Right atrium auricular region (tissue), 2 donors: ENCODE measurements around the gene RASGRP1. TPM values are rescaled to one million over a fixed set of nuclear protein-coding genes. Genes with fewer than 3 reads are reported as not detected.

Experiments
- DNase-seq: peaks from one replicate; pipeline ENCODE4 v3.0.0-alpha.2; 2019; ENCODE audit warnings: low spot score
- H3K27ac ChIP-seq, 2 donors: fragments of 200-600 bp; sonication (generic); 1 replicate in 1 of 2; 2 replicates in 1 of 2; pipeline ENCODE4 v1.5.1; 2016 to 2019
- H3K27me3 ChIP-seq, 2 donors: fragments of 200-600 bp; sonication (generic); one replicate each; pipeline versions ENCODE4 v1.5.1 to v1.6.0; 2017 to 2019
- H3K36me3 ChIP-seq: fragments of 200-600 bp; sonication (generic); one replicate; pipeline ENCODE4 v1.5.1; 2016
- H3K4me1 ChIP-seq, 2 donors: fragments of 200-600 bp; sonication (generic); one replicate each; pipeline versions ENCODE4 v1.5.1 to v1.6.0; 2017 to 2019
- H3K4me3 ChIP-seq, 2 donors: fragments of 200-600 bp; sonication (generic); 1 replicate in 1 of 2; 2 replicates in 1 of 2; pipeline ENCODE4 v1.5.1; 2017 to 2019; ENCODE audit warnings: mild to moderate bottlenecking in 1 of 2, moderate library complexity in 1 of 2
- H3K9me3 ChIP-seq, 2 donors: fragments of 200-600 bp; sonication (generic); one replicate each; pipeline ENCODE4 v1.5.1; 2019
- CTCF ChIP-seq, 2 donors: fragments of 200-600 bp; sonication (generic); IDR thresholded peaks; one replicate each; pipeline ENCODE4 v1.5.1; 2019; ENCODE audit warnings: antibody characterized with exemption in 2 of 2
- total RNA-seq, 2 donors: library from RNA; depleted of rRNA; stranded (reverse); fragments of >200 nt; gene quantifications; one replicate each; pipeline ENCODE4 v1.1.0, GENCODE V29; 2016

Gene RASGRP1
- total RNA-seq, 2 donors from 2014 or later, result 2.1 to 4.4 TPM

- DNase-seq, result no peak
Measured at GRCh38 chr15:38565287-38565670, 665 bp upstream of the RASGRP1 start.

GRCh38 chr15:38563723-38564519, 693 bp downstream of the RASGRP1 start:
- H3K27me3 ChIP-seq, result no peaks in the 10 kb centered on the region
- H3K27ac ChIP-seq, result peak overlapping the region in 1 of 2 donors; percentile 55
- no peak for DNase-seq
- H3K36me3 ChIP-seq, result no peaks in the 10 kb centered on the region
- H3K9me3 ChIP-seq, result no peaks in the 10 kb centered on the region
- peaks cover 0 to 26% of the 10 kb centered on the region in 2 donors for H3K4me1 ChIP-seq
- peak overlapping the region; percentile 57 to 66 for H3K4me3 ChIP-seq
- peak; percentile 86 to 94 for TF ChIP-seq CTCF (IDR thresholded peaks at IDR 0.05)

More at GRCh38 chr15:38565287-38565670, 665 bp upstream of the RASGRP1 start:
- Histone ChIP-seq H3K27ac (no peak overlapping the region), H3K36me3 (no peaks in the 10 kb centered on the region), H3K4me3 (peak overlapping the region in 1 of 2 donors; percentile 66), H3K27me3 (no peaks in the 10 kb centered on the region), H3K9me3 (no peaks in the 10 kb centered on the region), H3K4me1 (peaks cover 0 to 15% of the 10 kb centered on the region in 2 donors)
- TF ChIP-seq CTCF (IDR thresholded peaks at IDR 0.05), result no peak

- H3K27me3 ChIP-seq, result no peaks in the 10 kb centered on the region
- H3K9me3 ChIP-seq, result no peaks in the 10 kb centered on the region
- H3K4me1 ChIP-seq, result peaks cover 0 to 26% of the 10 kb centered on the region in 2 donors
- no peaks in the 10 kb centered on the region for H3K36me3 ChIP-seq
- DNase-seq, result no peak
- no peak overlapping the region for H3K4me3 ChIP-seq
- H3K27ac ChIP-seq, result no peak overlapping the region
- no peak for TF ChIP-seq CTCF (IDR thresholded peaks at IDR 0.05)
Measured at GRCh38 chr15:38562278-38562677, 2.3 kb downstream of the RASGRP1 start.

- H3K9me3 ChIP-seq, result no peaks in the 10 kb centered on the region
- no peak for TF ChIP-seq CTCF (IDR thresholded peaks at IDR 0.05)
- H3K4me3 ChIP-seq, result no peak overlapping the region
- H3K27ac ChIP-seq, result no peak overlapping the region
- no peaks in the 10 kb centered on the region for H3K36me3 ChIP-seq
- DNase-seq, result no peak
- H3K27me3 ChIP-seq, result no peaks in the 10 kb centered on the region
- peaks cover 0 to 26% of the 10 kb centered on the region in 2 donors for H3K4me1 ChIP-seq
Measured at GRCh38 chr15:38560456-38560926, 4.1 kb downstream of the RASGRP1 start.

GRCh38 chr15:38559636-38560307, 4.8 kb downstream of the RASGRP1 start:
- Histone ChIP-seq H3K27me3 (no peaks in the 10 kb centered on the region), H3K36me3 (no peaks in the 10 kb centered on the region), H3K4me1 (peaks cover 0 to 21% of the 10 kb centered on the region in 2 donors), H3K4me3 (no peak overlapping the region), H3K9me3 (no peaks in the 10 kb centered on the region), H3K27ac (no peak overlapping the region)
- no peak for TF ChIP-seq CTCF (IDR thresholded peaks at IDR 0.05)
- DNase-seq, result no peak
